PFSK-1 (cell line): ENCODE results near the gene RSAD1.

Experiments
- FOXP2 ChIP-seq: optimal IDR thresholded peaks from 2 replicates; pipeline ENCODE3; 2011; ENCODE audit warnings: borderline replicate concordance, control low read depth, inconsistent platforms; ENCODE audit not compliant: insufficient read depth; ENCODE audit errors: extremely low read length, extremely low read depth
- POLR2AphosphoS5 ChIP-seq: IDR thresholded peaks from 2 replicates; pipeline ENCODE4 v1.6.1; 2012; ENCODE audit warnings: low read depth, mild to moderate bottlenecking, control low read depth, low read length, moderate library complexity
- SIN3A ChIP-seq: IDR thresholded peaks from 2 replicates; pipeline ENCODE4 v1.6.1; 2012; ENCODE audit warnings: mild to moderate bottlenecking, low read length, moderate library complexity, borderline replicate concordance; ENCODE audit not compliant: insufficient read depth
- TAF1 ChIP-seq: IDR thresholded peaks from 2 replicates; pipeline ENCODE4 v1.6.1; 2012; ENCODE audit warnings: low read length, control low read depth, borderline replicate concordance; ENCODE audit not compliant: insufficient read depth
- TF ChIP-seq, protein P1 (sequence below), 2 experiments: IDR thresholded peaks; 2 replicates each; pipeline versions ENCODE4 v1.6.1 to v1.8.0; 2011 to 2012; ENCODE audit warnings: low read depth in 2 of 2, low read length in 2 of 2, control low read depth in 1 of 2, inconsistent platforms in 1 of 2, mild to moderate bottlenecking in 1 of 2, moderate library complexity in 1 of 2; ENCODE audit not compliant: insufficient read depth in 1 of 2

DNA sequence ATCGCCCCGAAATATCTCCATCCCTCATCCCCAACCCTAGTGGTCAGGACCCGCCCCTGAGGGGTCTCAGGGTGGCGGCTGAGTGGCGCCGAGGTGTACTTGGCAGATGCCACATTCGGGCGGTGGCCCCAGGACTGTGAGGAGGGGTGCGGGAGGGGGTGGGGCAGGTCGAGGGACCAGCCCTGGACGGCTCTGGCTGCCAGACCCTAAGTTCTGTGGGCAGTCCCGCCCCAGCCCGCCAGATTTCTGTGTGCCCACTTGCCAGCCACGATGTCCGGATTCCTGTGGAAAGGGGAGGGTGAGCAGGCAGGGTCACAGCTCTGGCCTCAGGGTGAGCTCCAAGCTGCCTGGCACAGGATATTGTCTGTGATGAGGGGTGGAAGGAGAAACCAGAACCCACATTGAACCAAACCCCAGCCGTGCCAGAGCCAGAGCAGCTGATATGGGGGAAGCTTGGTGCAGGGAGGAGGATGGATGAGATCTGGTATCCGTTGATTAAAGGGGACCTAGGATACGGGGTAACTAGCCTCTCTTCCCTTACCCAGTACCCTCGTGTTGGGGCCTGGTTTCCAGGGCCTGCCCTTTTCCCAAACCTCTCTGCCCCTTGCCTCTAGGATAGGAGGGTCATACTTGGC, 8.9 kb upstream of the RSAD1 start:
- no peak for TF ChIP-seq POLR2AphosphoS5
- TF ChIP-seq, protein P1, sequence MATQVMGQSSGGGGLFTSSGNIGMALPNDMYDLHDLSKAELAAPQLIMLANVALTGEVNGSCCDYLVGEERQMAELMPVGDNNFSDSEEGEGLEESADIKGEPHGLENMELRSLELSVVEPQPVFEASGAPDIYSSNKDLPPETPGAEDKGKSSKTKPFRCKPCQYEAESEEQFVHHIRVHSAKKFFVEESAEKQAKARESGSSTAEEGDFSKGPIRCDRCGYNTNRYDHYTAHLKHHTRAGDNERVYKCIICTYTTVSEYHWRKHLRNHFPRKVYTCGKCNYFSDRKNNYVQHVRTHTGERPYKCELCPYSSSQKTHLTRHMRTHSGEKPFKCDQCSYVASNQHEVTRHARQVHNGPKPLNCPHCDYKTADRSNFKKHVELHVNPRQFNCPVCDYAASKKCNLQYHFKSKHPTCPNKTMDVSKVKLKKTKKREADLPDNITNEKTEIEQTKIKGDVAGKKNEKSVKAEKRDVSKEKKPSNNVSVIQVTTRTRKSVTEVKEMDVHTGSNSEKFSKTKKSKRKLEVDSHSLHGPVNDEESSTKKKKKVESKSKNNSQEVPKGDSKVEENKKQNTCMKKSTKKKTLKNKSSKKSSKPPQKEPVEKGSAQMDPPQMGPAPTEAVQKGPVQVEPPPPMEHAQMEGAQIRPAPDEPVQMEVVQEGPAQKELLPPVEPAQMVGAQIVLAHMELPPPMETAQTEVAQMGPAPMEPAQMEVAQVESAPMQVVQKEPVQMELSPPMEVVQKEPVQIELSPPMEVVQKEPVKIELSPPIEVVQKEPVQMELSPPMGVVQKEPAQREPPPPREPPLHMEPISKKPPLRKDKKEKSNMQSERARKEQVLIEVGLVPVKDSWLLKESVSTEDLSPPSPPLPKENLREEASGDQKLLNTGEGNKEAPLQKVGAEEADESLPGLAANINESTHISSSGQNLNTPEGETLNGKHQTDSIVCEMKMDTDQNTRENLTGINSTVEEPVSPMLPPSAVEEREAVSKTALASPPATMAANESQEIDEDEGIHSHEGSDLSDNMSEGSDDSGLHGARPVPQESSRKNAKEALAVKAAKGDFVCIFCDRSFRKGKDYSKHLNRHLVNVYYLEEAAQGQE (IDR thresholded peaks at IDR 0.05; ENCODE audit: insufficient read depth in 1 of 2, low read depth in 2 of 2, low read length in 2 of 2) = no peak
- no peak for TF ChIP-seq TAF1
- TF ChIP-seq SIN3A = no peak
- TF ChIP-seq FOXP2 = no peak
